ENCODE results near the gene SLC16A4. TPM values are rescaled to one million over a fixed set of nuclear protein-coding genes. Genes with fewer than 3 reads are reported as not detected.
A peak's percentile ranks its signal among the peaks of the same experiment; 100 is the strongest.

The SLC16A4 gene
- total RNA-seq, 3 donors from 2014 or later (not counting 1 experiment from before 2014, with no cell fraction given) = 0.30 to 0.40 (median 0.34) TPM

DNA sequence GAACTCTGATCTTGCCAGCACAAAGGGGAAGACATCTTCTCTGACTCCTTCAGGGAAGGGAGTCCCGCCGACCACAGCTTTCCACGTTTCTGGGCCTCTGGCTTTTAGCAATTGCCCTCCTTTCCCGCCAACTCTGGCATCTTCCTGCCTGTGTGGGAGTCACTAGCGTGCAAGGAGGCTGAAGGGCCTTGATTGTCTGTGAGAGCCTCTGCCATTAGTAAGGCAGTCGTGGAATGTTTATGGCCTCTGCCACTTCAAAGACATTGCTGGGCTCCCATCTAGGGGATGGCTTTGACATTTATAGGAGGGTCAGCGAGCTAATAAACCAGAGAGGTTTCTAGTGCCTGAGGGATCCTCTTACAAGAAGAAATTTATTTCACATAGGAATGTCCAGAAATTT is 45.8 kb upstream of the SLC16A4 start:
- no peaks in the 10 kb centered on the region for H3K36me3 ChIP-seq (ENCODE audit: control insufficient read depth, insufficient read depth, low read length)
- H3K4me3 ChIP-seq (ENCODE audit: low read length) = no peak overlapping the region
- intact Hi-C loops (cut with micrococcal nuclease) = no loop called here
- 85% methylated on average over 7 of the region's 7 CpGs for WGBS (ENCODE audit: insufficient coverage)
- Mint-ChIP-seq H3K27ac (no peak overlapping the region), H3K4me3 (no peak overlapping the region), H3K36me3 (no peaks in the 10 kb centered on the region), H3K27me3 (ENCODE audit: low read depth in 2 of 2) (peaks cover 6 to 8% of the 10 kb centered on the region in 2 donors), H3K9me3 (no peaks in the 10 kb centered on the region), H3K4me1 (no peaks in the 10 kb centered on the region)
- TF ChIP-seq CTCF (IDR thresholded peaks at IDR 0.05) = no peak
- no peaks in the 10 kb centered on the region for H3K9me3 ChIP-seq (ENCODE audit: control insufficient read depth, insufficient read depth, low read length)
- H3K27me3 ChIP-seq (ENCODE audit: control insufficient read depth, insufficient read depth, low read length) = no peaks in the 10 kb centered on the region
- no peak overlapping the region for H3K27ac ChIP-seq (ENCODE audit: low read length)
- no peak for ATAC-seq
- H3K4me1 ChIP-seq (ENCODE audit: control insufficient read depth, insufficient read depth, low read length) = no peaks in the 10 kb centered on the region
- no peak for DNase-seq

DNA sequence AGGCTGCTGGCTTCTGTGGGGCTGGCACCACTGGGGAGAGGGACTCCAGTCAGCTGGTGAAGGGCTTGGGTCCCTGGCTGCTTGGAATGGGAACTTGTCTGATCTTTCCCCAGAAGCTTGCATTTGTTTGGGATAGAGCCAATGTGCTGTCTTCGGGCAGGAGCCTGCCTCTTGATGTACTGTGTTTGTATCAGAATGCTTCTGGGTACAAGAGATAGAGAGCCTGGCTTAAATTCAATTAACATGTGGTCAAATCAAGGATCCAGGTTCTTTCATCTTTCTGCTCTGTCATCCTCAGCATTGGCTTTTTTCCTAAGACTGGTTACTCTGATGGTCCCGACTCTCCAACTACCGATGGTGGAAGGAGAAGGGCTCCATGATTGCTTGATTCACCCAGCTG is 44.1 kb upstream of the SLC16A4 start:
- ATAC-seq = no peak
- intact Hi-C loops (cut with micrococcal nuclease) = no loop called here
- Mint-ChIP-seq H3K9me3 (no peaks in the 10 kb centered on the region), H3K4me3 (no peak overlapping the region), H3K4me1 (peaks cover 0 to 3% of the 10 kb centered on the region in 2 donors), H3K27me3 (ENCODE audit: low read depth in 2 of 2) (peaks cover 13 to 14% of the 10 kb centered on the region in 2 donors), H3K27ac (no peak overlapping the region), H3K36me3 (no peaks in the 10 kb centered on the region)
- no peaks in the 10 kb centered on the region for H3K4me1 ChIP-seq (ENCODE audit: control insufficient read depth, insufficient read depth, low read length)
- 52% methylated on average over 3 of the region's 3 CpGs for WGBS (ENCODE audit: insufficient coverage)
- DNase-seq = no peak
- no peak overlapping the region for H3K4me3 ChIP-seq (ENCODE audit: low read length)
- no peaks in the 10 kb centered on the region for H3K27me3 ChIP-seq (ENCODE audit: control insufficient read depth, insufficient read depth, low read length)
- H3K27ac ChIP-seq (ENCODE audit: low read length) = no peak overlapping the region
- no peaks in the 10 kb centered on the region for H3K36me3 ChIP-seq (ENCODE audit: control insufficient read depth, insufficient read depth, low read length)
- no peak for TF ChIP-seq CTCF (IDR thresholded peaks at IDR 0.05)
- H3K9me3 ChIP-seq (ENCODE audit: control insufficient read depth, insufficient read depth, low read length) = no peaks in the 10 kb centered on the region

GRCh38 chr1:110433803-110434202 is 43.0 kb upstream of the SLC16A4 start:
- 51% methylated on average over 3 of the region's 3 CpGs for WGBS (ENCODE audit: insufficient coverage)
- no peak overlapping the region for H3K4me3 Mint-ChIP-seq
- no peak for DNase-seq

More at GRCh38 chr1:110433803-110434202, 43.0 kb upstream of the SLC16A4 start:
- Histone ChIP-seq H3K9me3 (ENCODE audit: control insufficient read depth, insufficient read depth, low read length) (no peaks in the 10 kb centered on the region), H3K4me3 (ENCODE audit: low read length) (no peak overlapping the region), H3K27me3 (ENCODE audit: control insufficient read depth, insufficient read depth, low read length) (no peaks in the 10 kb centered on the region), H3K27ac (ENCODE audit: low read length) (no peak overlapping the region), H3K36me3 (ENCODE audit: control insufficient read depth, insufficient read depth, low read length) (no peaks in the 10 kb centered on the region), H3K4me1 (ENCODE audit: control insufficient read depth, insufficient read depth, low read length) (no peaks in the 10 kb centered on the region)
- Mint-ChIP-seq H3K4me1 (peaks cover 0 to 3% of the 10 kb centered on the region in 2 donors), H3K9me3 (no peaks in the 10 kb centered on the region), H3K36me3 (no peaks in the 10 kb centered on the region), H3K27me3 (ENCODE audit: low read depth in 2 of 2) (peaks cover 13 to 14% of the 10 kb centered on the region in 2 donors), H3K27ac (no peak overlapping the region)
- peak in 1 of 3 donors; percentile 29 for ATAC-seq
- TF ChIP-seq CTCF (IDR thresholded peaks at IDR 0.05) = no peak
- intact Hi-C loops (cut with micrococcal nuclease) = no loop called here

Measured in natural killer cell (primary cell).